CD4-positive, alpha-beta T cell treated with Interleukin-4 for 1 hour (primary cell): ENCODE results near the gene ATP1A1.
A peak's percentile ranks its signal among the peaks of the same experiment; 100 is the strongest.

Experiments used
- DNase-seq, 2 donors: peaks; one replicate each; pipeline ENCODE4 v3.0.0-alpha.2; 2020 to 2022

ATP1A1 gene

GRCh38 chr1:116345843-116346242 is 27.2 kb upstream of the ATP1A1 start:
- peak; percentile 79 to 81 for DNase-seq

GRCh38 chr1:116346943-116347673 is 25.9 kb upstream of the ATP1A1 start:
- DNase-seq = peak; percentile 19 to 53

- DNase-seq = no peak
These were observed 25.3 kb upstream of the ATP1A1 start for GRCh38 chr1:116347696-116348095.

- no peak for DNase-seq
These were observed 22.9 kb upstream of the ATP1A1 start for GRCh38 chr1:116350097-116350645.

GRCh38 chr1:116351914-116352313 is 21.1 kb upstream of the ATP1A1 start:
- no peak for DNase-seq

DNA sequence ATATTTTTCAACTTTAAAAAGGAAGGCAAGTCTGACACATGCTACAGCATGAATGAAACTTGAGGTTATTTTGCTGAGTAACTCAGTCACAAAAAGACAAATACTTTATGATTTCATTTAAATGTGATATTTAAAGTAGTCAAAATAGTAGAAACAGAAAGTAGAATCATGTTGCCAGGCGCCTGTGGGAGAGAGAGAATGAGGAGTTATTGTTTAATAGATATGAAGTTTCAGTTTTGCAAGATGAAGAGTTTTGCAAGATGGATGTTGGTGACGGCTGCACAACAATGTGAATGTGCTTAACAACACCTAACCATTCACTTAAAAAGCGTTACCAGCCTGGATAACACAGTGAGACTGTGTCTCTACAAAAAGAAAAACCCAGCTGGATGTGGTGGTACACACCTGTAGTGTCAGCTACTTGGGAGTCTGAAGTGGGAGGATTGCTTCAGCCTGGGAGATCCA is 20.7 kb upstream of the ATP1A1 start:
- peak in 1 of 2 donors; percentile 13 for DNase-seq

- no peak for DNase-seq
These were observed 19.9 kb upstream of the ATP1A1 start for GRCh38 chr1:116353155-116353554.

DNA sequence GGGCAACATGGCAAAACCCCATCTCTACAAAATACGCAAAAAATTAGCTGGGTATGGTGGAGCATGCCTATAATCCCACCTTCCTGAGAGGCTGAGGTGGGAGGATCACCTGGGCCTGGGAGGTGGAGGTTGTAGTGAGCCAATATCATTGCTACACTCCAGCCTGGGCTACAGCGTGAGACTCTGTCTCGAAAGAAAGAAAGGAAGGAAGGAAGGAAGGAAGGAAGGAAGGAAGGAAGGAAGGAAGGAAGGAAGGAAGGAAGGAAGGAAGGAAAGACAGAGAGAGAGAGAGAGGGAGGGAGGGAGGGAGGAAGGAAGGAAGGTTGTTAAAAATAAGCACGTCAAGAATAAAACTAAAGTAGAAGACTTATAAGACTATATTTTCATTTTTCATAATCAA is 17.0 kb upstream of the ATP1A1 start:
- DNase-seq = no peak

DNA sequence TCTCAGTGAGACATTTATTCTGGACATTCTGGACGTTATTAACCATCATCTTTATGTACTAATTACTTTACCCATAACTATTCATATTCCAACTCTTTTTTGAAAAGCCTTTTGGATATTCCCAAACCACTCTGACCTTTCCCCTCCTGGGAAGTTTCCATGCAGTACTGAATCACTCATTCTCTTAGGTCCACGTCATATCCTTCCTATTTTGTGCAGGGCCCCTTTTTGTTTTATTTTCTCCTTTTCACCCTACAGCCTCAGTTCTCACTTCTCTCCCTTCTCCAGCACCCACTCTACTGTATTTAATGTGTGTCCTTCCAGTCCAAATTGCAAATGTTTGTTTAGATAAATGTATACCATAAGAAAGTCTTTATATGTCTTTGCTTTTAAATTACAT is 16.4 kb upstream of the ATP1A1 start:
- DNase-seq = no peak

- DNase-seq = no peak
These were observed 15.6 kb upstream of the ATP1A1 start for GRCh38 chr1:116357487-116357886.

GRCh38 chr1:116359060-116359830 is 13.8 kb upstream of the ATP1A1 start:
- DNase-seq = no peak

DNA sequence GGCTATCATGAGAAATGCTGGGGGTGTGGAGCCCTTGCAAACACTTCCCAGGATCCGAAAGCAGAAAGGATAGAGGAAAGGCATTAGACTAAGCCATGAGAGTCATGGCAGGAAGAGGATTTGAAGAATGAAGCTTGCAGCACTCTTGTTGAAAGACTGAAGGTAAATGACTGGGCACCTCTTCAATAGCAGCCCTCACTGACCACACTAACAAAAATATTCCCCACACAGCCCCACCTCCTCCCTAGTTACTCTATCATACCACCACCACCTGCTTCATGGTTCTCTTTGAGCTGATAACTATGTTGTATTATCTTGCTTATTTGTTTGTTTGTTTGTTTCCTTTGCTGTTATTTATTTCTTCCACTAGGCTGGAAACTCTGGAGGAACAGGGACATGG is 13.2 kb upstream of the ATP1A1 start:
- no peak for DNase-seq

- DNase-seq = peak in 1 of 2 donors; percentile 67
These were observed 12.4 kb upstream of the ATP1A1 start for GRCh38 chr1:116360429-116361173.

DNA sequence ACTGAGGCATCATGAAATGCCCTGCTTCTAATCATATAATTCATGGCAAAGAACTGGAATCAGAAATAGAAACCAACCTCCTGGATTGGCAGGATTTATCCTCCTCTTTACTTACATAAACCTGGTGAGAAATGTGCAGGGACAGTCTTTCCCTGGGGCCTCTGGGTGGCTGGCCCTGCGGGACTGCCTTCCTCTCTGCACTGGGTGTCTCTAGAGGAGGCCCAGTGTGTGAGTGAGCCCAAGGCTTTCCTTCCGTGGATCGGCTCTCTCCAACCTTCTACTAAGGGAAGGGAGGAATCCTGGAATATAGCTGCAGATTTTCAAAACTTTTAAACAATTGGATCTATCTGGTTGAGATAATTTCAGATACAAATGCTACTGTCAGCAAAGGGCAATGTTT is 11.4 kb upstream of the ATP1A1 start:
- DNase-seq = no peak

GRCh38 chr1:116362050-116362449 is 11.0 kb upstream of the ATP1A1 start:
- no peak for DNase-seq

DNA sequence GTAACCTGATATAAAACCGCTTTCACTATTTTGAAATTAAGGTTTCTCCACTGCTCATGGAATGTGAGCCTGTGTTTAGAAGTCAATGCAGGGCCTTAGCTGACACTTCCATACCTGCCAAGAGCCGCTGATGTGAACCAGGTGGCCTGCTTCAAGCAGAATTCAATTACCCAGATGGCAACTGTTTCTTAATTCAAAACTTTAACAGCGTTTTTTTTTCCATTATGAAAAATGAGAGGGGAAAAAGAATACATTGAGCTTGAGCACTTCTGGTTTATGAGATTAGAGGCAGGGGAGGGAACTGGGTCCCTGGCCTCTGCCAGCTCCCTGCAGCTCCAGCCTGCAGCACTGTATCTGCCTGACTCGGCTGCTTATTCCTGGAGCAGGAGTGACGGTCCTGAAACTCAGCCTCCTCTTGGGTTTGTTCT is 7.7 kb upstream of the ATP1A1 start:
- DNase-seq = no peak

GRCh38 chr1:116365857-116366256 is 7.2 kb upstream of the ATP1A1 start:
- no peak for DNase-seq

GRCh38 chr1:116367256-116367945 is 5.6 kb upstream of the ATP1A1 start:
- DNase-seq = no peak

GRCh38 chr1:116368241-116368640 is 4.8 kb upstream of the ATP1A1 start:
- DNase-seq = no peak

- no peak for DNase-seq
These were observed 2.9 kb upstream of the ATP1A1 start for GRCh38 chr1:116370181-116370580.

- DNase-seq = no peak
These were observed 1.3 kb upstream of the ATP1A1 start for GRCh38 chr1:116371752-116372151.

DNA sequence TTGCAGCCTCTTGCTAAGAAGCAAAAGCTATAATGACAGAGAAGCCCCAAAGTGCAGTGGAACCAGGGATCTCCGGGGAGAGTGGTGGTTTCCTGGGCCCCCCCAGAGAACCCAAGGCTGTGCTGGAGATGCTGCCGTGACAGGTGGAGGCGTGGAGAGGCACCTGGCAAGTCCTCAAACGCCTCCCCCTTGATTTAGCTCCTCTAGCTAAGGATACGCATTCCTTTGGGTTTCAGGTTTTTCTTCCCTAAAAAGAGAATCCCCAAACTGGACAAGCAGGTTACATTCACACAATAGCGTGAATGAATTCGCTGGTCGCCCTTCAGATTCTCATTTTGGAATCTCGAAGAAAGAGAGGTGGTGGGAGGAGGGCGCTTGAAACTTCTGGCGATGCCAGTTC is 853 bp upstream of the ATP1A1 start:
- no peak for DNase-seq
